Panc1 (cell line): ENCODE results near the gene HHAT.

Experiments
- CTCF ChIP-seq: fragments of 450-650 bp; IDR thresholded peaks from 2 replicates; pipeline ENCODE4 v1.5.1; 2017; ENCODE audit warnings: mild to moderate bottlenecking
- SIN3A ChIP-seq: IDR thresholded peaks from 2 replicates; pipeline ENCODE4 v1.6.1; 2012; ENCODE audit warnings: low read depth, mild to moderate bottlenecking, low read length, moderate library complexity, borderline replicate concordance; ENCODE audit not compliant: insufficient read depth

- TF ChIP-seq CTCF (peak; percentile 66), SIN3A (no peak)
Observed at GRCh38 chr1:210374600-210374953, 45.9 kb downstream of the HHAT start.
